NCI-H128 (cell line): ENCODE data around the gene RPS6KA3.
"Not testable (repeated sequence)": the region's sequence is repeated elsewhere in the genome, so short reads cannot be mapped to it uniquely, and the experiment has no call there.

Experiments used
- DNase-seq: peaks from one replicate; lab custom pipeline; 2025; ENCODE audit not compliant: unreplicated experiment; lab: John Stamatoyannopoulos, UW

RPS6KA3 gene

DNA sequence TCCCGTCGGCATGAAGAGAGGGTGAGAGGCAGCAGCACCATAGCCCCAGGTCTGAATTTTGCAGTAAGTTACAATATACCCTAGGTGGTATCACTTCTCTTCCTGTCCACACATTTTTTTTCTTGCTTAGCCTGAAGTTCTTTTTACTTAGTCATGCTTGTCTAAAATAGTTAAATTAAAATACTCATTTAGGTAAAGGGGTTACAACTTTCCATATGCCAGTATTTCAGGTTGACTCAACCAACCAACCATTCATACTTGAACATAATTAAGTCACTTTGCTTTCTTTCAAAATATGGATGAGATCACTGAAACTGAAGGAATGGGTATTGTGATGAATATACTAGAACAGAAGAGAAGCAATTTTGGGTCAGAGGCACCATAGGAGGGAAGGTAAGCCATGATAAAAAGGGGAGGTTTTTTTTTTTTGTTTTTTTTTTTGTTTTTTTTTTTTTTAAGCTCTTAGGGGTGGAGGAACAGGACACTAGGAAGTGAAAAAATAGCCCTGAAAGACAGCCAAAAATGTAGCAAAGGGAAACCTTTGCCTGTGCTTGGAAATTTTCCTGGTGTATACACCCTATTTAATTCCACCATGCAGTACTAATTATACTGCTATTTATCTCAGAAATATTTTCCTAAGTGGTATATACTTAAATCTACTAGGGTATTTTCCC lies 41.8 kb downstream of the RPS6KA3 start:
- DNase-seq = no peak

DNA sequence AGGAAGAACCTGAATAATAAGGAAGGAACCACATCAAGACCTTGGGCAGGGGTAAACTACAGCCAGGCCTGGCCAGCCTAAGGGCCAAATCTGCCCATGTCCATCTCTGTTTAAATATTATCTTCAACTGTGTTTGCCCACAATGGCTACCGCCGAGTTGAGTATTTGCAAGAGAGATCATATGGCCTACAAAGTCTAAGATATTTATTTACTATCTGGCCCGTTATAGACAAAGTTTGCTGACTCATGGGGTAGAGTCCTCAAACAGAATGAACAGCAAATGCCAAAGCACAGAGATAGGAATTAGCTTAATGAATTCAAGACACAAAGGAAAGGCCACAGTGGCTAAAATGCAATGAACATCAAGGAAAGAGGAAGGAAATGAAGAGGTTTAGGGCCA lies 44.8 kb downstream of the RPS6KA3 start:
- no peak for DNase-seq

DNA sequence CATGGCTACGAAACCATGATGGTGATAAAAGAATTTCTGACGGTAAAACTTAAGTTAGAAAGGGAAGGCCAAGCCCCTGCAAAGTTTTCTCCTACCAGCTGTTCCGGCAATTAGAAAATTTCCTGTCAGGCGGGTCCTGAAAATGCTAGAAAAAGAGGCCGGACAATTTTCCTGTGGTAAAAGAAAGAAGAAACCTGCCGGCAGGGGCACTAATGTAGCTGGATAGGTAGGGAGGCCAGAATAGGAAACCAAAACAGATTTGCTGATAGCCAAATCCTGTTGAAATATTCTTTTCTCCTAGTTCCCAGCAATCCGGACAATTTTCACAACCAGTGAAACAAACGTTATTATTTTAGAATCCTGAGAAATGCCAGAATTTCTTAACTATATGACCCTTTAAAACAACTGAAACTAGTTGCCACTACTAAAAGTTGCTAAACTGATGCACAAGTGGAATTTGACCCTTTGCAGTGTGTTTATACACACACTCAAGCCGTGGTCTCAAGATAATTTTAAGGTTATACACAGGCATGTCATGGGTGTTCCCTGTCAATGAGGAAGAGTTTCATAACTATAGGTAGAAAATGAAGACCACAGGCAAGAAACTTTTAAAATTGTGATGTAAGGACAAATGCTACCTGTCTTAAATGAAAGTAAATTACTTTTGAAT lies 47.7 kb downstream of the RPS6KA3 start:
- no peak for DNase-seq

DNA sequence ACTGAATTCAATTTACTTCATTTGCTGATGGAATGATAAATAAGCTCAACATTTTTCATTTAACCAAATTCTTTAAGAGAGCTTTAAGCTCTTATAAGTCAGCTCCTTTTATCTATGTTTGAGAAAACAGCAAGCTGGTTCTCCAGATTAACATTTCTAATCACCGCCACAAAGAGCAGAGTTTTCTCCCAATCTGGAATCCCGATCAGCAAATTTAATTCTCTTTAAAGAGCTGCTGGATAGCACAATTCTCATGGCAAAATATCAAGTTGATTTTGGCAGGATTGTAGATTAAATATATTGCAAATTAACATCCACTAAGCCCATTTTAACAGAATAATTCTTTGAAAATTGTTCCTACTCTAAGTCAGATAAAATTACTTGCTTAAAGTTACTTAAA lies 48.8 kb downstream of the RPS6KA3 start:
- no peak for DNase-seq

DNA sequence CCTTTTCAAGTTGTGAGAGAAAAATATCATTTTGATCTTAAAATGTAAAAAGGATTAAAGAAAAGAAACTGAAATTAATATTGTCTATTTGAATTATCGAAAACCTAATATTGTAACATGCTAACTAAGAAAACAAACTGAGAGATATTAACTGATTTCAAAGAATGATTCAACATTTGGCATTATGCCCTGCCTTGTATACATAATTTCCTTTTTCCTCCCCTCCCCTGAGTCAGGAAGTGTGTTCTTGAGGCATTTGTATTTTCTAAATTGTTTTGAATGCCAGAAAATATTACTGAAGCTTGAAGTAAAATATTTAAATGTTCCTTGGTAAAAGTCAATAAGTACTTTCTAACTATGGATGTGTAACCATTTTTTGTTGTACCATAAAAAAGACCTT lies 49.4 kb downstream of the RPS6KA3 start:
- no peak for DNase-seq

DNA sequence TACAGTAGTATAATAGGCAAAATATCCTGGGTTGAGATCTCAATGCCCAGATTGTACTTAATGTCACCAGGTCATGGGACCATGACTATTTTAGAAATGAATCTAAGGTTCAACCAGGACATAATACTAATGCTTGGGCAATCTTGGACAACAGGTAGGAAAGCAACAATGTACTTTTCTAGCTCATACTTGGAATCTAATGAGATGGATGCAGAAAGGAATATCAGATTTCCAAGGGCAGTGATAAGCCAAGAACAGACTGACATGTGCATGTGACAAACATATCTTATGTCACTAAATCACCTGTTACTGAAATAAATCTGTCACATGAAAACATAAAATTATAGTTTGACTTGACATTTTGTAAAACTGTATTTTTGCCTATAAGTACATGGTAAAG lies 51.1 kb downstream of the RPS6KA3 start:
- no peak for DNase-seq

DNA sequence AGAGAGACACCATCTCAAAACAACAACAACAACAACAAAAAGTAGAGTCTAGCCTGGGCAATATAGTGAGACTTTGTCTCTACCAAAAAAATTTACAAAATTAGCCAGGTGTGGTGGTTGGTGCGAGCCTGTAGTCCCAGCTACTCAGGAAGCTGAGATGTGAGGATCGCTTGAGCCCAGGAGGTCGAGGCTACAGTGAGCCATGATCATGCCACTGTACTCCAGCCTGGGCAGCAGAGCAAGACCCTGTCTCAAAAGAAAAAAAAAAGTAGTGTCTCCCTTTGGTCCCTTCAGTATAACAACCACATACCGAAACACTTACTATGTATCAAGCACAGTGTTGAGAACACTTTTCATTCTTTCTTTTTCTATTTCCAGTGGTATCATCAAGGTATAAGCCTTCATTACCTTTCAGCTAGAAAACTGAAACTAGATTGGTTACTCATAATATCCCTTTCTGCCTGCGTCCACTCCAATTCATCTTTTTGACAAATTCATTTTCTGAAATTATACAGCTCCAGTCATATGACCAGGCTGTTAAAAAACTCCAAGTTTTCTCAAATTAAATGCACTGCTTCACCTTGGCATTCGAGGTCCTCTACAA lies 54.1 kb downstream of the RPS6KA3 start:
- DNase-seq = no peak

DNA sequence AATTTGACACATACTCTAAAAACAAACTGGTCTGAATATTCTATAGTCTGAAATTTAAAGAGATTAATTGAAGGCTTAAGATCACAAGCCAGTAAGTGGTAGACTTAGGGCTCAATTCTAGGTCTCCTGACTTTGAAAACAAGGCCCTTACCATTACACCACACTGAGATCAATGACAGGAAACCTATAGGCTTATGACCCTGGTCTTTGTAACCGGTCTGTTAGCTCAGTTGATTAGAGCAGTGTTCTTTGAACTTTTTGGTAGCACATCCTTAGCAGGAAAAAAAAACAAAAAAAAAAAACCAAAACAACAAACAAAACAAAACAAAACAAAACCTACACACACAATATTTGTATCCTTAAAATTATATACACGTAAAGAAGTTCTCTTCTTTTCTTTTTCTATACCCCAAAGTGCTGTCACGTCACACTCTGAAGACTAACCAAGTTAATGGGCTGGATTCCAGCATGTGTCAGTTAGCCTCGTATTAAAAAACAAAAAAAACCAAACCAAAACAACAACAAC lies 55.4 kb downstream of the RPS6KA3 start:
- no peak for DNase-seq

DNA sequence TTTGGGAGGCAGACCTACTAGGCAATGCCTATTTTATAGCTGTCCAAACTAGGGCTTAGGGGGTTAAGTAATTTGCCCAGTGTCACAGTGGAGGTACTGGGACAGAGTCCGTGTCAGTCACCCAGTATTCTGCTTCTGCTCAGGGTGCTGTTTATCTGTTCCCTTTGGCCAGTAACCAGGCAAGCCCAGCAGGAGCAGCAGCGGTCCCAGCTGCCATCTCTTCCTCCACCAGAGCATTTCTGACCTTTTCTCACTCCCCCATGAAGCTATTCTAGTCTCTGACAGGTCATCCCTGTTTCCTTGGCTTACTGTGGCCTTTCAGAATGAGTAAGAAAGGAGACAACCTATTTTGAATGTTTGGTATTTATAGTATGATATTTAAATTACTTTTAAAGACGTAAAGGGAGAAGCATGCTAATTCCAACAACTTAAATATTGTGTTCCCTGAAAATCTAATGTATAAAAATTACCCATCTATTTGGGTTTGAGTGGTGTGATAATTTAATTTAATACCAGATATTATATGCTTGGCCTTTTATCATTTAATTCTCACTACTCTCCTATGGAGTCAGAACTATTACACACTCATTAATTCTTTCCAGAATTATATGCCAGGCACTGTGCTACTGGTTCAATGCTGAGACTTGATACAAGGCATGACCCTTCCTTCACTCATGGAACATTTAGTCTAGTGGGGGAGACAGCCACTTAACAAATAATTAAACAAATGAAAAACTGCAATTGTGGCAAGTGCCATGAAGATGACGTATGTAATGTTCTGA lies 60.6 kb downstream of the RPS6KA3 start:
- DNase-seq = no peak

DNA sequence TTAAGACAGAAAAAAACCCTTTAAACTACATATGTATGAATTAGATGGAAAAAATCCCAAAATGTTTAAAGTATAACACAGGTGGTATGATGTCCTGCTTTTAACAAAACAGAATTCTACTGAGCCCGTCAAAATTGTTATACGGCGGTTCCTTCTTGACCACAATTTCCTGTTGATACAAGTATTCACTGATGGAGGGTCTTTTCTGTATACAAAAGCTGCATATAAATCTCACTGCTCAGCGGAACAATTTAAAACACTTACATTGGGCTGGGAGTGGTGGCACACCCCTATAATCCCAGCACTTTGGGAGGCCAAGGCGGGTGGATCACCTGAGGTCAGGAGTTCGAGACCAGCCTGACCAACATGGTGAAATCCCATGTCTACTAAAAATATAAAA lies 62.4 kb downstream of the RPS6KA3 start:
- DNase-seq = no peak

DNA sequence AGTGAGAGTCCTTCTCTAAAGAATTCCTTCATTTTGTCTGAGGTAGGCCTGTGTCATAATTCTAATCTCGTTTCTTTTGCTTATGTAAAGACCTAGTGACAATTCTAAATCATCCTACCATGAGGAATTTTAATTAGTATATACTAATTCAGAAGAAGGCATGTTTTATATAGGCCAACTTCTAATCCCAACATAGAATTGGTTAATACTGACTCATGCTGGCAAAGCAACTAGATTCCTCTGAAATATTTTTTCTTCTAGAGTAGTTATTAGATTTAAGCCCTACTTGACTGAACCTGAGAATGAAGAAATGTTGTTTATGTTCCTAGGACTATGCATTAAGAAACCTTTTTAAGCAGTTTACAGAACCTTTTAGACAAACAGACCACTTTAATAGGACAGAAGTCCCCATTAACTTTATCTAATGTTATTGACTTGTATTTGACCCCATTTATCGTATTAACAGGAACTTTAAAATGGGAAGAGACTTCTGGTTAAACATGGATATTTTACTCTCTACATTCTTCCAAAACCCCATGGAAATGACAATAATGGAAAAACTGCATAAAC lies 69.0 kb downstream of the RPS6KA3 start:
- no peak for DNase-seq

DNA sequence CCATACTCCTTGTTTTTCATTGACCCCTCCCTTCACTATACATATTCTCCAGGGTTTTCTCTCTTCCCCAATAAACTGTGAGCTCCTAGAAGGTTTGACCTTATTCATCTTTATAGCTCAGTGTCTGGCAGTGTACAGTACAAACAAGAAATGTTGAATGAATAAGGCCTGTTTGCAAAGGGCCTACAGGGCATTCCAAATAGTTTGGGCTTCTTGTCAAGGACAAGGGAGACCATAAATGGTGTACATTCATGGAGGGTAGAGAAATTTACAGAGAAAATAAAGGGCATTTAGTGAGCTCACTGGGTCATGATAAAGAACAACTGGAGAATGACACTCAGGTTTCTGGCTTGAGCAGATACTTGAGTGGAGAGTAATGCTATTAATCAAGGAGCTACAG lies 77.5 kb downstream of the RPS6KA3 start:
- DNase-seq = no peak

DNA sequence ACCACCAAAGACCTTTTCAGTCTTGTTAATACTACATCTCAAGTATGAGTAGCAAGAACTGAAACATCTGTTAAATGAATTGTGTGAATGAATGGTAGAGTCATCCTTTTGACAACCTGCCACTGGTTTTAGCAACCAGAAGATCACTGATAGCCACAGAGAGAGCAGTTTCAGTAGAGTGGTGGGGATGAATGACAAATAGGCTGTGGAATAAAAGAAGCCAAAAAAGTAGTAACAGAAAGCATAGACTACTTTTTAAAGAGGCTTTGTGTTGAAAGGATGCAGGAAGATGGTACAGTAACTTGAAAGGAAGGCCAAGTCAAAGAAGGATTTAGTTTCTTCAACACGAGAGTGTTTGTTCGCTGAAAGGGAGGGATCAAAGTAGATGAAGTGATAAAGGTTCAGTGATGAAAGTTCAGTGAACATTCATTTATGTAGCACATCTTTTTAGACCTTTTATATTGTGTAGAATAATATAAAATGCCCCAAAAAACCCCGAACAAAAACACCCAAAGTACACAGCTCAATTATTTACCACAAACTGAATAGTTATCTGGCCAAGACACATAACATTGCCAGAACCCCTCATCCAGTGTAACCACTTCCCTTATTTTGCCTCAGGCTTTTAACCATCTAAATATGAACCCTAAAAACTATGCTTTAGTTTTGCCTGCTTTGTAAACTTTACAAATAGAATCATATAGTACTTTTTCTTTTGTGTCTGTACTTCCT lies 84.9 kb downstream of the RPS6KA3 start:
- no peak for DNase-seq

DNA sequence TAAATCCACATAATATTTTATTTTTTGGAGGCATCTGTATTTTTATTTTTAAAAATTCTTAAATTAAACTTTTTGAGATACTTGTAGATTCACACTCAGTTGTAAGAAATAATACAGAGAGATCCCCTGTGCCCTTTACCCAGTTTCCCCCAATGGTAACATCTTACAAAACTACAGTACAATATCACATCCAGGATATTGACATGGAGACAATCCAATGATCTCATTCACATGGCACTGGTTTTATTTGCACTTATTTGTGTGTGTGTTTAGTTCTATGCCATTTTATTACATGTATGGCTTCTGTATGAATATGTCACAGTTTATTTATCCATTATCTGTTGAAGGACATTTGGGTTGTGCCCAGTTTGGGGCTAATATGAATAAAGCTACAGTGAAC lies 89.6 kb downstream of the RPS6KA3 start:
- DNase-seq = no peak

DNA sequence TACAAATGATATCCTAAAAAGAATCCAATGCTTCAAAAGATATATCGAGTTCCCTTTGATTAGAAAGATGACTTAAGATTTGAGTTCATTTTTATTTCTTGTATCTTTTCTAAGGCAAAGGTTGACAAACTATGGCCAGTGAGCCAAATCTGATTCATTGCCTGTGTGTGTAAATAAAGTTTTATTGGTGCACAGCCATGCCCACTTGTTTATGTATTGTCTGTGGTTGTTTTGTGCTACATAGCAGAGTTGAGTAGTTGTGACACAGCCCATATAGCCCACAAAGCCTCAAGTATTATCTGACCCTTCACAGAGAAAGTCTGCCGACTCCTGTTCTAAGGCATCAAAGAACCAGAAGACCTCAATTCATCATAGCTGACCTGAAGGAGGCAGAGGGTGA lies 92.9 kb downstream of the RPS6KA3 start:
- no peak for DNase-seq

DNA sequence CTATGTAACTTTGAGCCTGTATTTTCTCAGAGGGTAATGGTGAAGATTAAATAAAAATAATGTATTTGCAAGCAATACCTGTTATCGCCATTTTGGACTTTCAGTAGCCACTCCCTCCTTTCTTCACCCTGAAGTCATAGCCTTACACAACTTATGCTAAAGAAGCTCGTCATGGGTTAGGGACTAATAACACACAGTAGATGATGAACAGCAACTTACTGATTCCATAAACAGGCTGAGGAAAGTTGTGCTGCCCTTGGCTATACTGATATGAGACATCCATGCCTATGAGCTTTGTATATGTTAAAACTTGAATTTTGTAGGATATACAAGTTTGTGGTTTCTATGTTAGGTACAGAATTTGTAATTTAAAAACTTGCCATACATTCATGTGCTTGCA lies 93.4 kb downstream of the RPS6KA3 start:
- no peak for DNase-seq

DNA sequence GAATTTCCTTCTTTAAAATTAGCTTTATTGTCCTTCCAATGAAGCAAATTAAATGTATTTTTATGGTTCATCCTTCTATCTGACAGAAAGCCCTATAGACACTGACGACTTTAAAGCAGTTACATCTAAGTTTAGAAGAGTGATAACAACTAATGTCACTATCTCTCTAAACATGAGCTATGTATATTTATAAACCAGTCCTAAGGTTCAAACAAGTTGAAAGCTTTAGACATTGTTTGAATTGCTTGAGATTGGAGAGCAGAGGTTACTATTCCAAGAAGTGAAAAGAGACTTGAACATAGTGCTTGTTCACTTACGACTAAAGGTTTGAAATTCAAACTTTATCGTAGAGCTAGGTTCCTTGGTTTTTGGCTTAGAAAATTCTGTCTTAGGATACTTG lies 94.8 kb downstream of the RPS6KA3 start:
- no peak for DNase-seq

DNA sequence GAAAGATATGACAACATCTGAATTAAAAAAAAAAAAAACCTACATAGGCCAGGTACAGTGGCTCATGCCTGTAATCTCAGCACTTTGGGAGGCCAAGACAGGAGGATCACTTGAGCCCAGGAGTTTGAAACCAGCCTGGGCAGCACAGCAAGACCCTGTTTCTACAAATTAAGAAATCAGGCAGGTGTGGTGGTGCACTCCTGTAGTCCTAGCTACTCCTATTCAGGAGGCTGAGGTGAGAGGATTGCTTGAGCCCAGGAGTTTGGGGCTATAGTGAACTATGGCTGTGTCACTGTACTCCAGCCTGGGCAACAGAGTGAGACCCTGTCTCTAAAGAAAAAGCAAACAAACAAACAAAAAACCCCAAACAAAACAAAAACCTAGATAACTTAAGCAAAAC lies 104.2 kb downstream of the RPS6KA3 start:
- DNase-seq = not testable (repeated sequence)

DNA sequence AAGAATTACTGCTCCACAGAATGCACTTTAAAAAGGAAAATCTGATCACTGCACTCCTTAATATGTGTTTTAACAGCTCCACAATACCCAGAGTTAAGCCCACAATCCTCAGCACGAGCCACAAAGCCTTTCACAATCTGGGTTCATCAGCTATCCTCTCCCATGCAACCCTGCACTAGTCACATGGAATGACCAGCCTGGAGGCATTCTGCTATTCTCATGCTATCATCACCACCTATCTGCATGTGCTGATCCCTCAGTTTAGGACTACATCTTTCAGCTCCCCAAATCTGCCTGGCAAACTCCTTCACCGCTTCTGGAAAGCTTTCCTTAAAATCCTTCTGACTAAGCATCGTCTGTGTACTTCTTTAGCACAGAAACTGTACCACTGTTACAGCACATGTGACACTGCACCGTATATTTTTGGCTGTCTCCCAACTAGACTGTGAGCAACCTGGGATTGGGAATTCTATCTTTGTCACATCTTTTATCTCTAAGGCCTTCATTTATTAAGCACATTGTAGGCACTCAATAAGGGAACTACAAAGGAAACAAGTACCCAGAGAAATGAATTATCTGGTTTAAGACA lies 106.8 kb downstream of the RPS6KA3 start:
- DNase-seq = no peak

DNA sequence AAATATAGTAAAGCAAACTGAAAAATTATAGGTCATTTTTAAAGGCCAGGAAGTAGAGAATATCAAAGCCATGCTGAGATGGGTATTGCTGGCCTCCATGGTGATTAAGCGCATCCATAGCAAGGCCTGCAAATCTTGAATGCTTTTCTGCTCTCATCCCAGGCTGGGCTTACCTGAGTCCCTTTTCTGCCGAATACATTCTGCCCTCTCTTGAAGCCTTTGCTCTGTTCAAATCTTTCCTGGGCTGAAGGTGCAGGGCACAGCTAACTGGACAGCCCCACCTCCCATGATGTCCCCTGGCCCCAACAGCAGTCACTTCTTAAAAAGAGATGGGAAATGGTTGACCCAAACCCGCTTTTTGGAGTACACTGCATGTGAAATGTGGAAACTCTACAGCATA lies 115.0 kb downstream of the RPS6KA3 start:
- no peak for DNase-seq
